HepG2 (cell line): ENCODE measurements around the gene GGA1. TPM values are rescaled to one million over a fixed set of nuclear protein-coding genes. Genes with fewer than 3 reads are reported as not detected.

Source experiments
- ADNP ChIP-seq: sonication (generic); formaldehyde crosslinking; IDR thresholded peaks from 2 replicates; pipeline ENCODE4 v1.4.0; 2020; ENCODE audit warnings: missing genetic modification reagents
- ETV6 ChIP-seq: sonication (generic); formaldehyde crosslinking; conservative IDR thresholded peaks from 2 replicates; pipeline ENCODE4 v1.4.0; 2020; ENCODE audit warnings: missing genetic modification reagents
- NR3C1 ChIP-seq: sonication (generic); formaldehyde crosslinking; IDR thresholded peaks from 2 replicates; pipeline ENCODE4 v1.4.0; 2020; ENCODE audit warnings: missing genetic modification reagents
- STAT5B ChIP-seq: sonication (generic); formaldehyde crosslinking; IDR thresholded peaks from 2 replicates; pipeline ENCODE4 v1.4.0; 2020; ENCODE audit warnings: missing genetic modification reagents
- TEAD2 ChIP-seq: sonication (generic); formaldehyde crosslinking; IDR thresholded peaks from 2 replicates; pipeline ENCODE4 v1.9.0; 2021; ENCODE audit warnings: missing genetic modification reagents
- ZNF333 ChIP-seq: sonication (generic); formaldehyde crosslinking; IDR thresholded peaks from 2 replicates; pipeline ENCODE4 v1.4.0; 2020; ENCODE audit warnings: mild to moderate bottlenecking, missing genetic modification reagents, borderline replicate concordance
- ZNF777 ChIP-seq: sonication (generic); formaldehyde crosslinking; IDR thresholded peaks from 2 replicates; pipeline ENCODE4 v1.4.0; 2020; ENCODE audit warnings: missing genetic modification reagents
- polyA plus RNA-seq, 8 experiments: library from polyadenylated mRNA; depleted of rRNA in 3 of 8; stranded (reverse) in 7 of 8; unstranded in 1 of 8; fragments of >200 nt; fragmentation: Illumina TruSeq in 4 of 8; extraction: Trizol in 4 of 8; gene quantifications; 2 replicates each; pipeline versions ENCODE4 v1.2.1 to v1.2.3, GENCODE V29; 2011 to 2016; ENCODE audit warnings: low read depth in 4 of 8, missing spikeins in 1 of 8, mixed read lengths in 1 of 8; ENCODE audit not compliant: insufficient read depth in 1 of 8
- total RNA-seq, 5 experiments: library from RNA; depleted of rRNA; stranded (reverse); fragments of >200 nt; fragmentation: Illumina TruSeq; extraction: Trizol; gene quantifications; 2 replicates each; pipeline ENCODE4 v1.2.3, GENCODE V29; 2016; ENCODE audit warnings: low read depth in 1 of 5
- TF ChIP-seq, protein P1 (sequence below): sonication (generic); formaldehyde crosslinking; IDR thresholded peaks from 2 replicates; pipeline ENCODE4 v1.5.0; 2020; ENCODE audit warnings: missing genetic modification reagents, mild to moderate bottlenecking, borderline replicate concordance
- TF ChIP-seq, protein P2 (sequence below): sonication (generic); formaldehyde crosslinking; IDR thresholded peaks from 2 replicates; pipeline ENCODE4 v1.4.0; 2020; ENCODE audit warnings: low read depth, mild to moderate bottlenecking, missing genetic modification reagents

The GGA1 gene
- total and polyA plus RNA-seq, 2 of the 13 experiments (the other 11 are each of a cell fraction or from before 2014, with no cell fraction given) = 29.1 to 87.2 TPM

DNA sequence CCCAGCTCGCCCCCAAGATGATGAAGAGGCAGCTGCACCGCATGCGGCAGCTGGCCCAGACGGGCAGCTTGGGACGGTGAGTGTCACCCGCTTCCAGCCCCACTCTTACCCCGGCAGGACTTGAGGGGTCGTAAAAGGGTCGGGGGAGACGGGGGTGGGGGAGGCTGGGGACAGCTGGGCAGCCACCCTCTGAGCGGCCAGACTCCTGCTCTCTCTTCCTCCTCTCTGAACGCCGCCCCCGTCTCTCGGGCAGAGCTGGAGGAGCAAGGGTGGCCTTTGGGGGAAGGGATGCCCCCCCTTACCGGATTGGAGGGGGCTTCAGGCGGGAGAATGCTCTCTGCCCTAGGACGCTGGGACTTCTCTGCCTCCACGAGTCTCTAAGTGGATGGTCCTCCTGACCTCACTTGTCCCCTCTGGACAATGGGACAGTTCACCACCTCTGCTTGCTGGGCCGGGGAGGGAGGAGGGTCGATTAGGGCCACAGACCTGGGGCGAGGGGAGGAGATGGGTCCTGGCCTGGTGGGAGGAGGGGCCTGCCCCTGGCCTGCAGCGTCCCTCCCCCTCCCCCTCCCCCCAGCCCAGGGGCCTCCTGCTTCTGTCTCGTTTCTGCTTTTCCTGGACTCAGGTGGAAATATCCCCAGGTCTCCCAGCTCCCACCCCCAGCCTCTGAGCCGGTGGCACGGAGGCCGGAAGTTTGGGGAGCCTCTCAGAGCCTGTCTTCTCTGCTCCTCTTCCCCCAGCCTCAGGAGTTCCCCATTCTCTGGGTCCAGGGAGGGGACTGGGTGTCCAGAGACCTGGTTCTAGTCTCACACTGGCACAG is 31.3 kb downstream of the GGA1 start (continued):
- no peak for TF ChIP-seq NR3C1
- peak; percentile 73; the same call in 1 of the 2 replicates for TF ChIP-seq ADNP (CRISPR knock-in tag)
- TF ChIP-seq ZNF333 = no peak
- no peak for TF ChIP-seq TEAD2 (CRISPR knock-in tag)
- TF ChIP-seq ETV6 (CRISPR knock-in tag) = no peak
- TF ChIP-seq ZNF777 = no peak; the same call in 1 of the 2 replicates
- TF ChIP-seq, protein P1, sequence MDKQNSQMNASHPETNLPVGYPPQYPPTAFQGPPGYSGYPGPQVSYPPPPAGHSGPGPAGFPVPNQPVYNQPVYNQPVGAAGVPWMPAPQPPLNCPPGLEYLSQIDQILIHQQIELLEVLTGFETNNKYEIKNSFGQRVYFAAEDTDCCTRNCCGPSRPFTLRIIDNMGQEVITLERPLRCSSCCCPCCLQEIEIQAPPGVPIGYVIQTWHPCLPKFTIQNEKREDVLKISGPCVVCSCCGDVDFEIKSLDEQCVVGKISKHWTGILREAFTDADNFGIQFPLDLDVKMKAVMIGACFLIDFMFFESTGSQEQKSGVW (CRISPR knock-in tag) = no peak
- TF ChIP-seq, protein P2, sequence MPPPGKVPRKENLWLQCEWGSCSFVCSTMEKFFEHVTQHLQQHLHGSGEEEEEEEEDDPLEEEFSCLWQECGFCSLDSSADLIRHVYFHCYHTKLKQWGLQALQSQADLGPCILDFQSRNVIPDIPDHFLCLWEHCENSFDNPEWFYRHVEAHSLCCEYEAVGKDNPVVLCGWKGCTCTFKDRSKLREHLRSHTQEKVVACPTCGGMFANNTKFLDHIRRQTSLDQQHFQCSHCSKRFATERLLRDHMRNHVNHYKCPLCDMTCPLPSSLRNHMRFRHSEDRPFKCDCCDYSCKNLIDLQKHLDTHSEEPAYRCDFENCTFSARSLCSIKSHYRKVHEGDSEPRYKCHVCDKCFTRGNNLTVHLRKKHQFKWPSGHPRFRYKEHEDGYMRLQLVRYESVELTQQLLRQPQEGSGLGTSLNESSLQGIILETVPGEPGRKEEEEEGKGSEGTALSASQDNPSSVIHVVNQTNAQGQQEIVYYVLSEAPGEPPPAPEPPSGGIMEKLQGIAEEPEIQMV = no peak
- no peak for TF ChIP-seq STAT5B (CRISPR knock-in tag)
